ENCODE data around the gene EVPL. TPM values are rescaled to one million over a fixed set of nuclear protein-coding genes. Genes with fewer than 3 reads are reported as not detected.

EVPL gene
- total and polyA plus RNA-seq, 2 of the 13 experiments (the other 11 are each of a cell fraction or from before 2014, with no cell fraction given), result 2.1 to 8.2 TPM

DNA sequence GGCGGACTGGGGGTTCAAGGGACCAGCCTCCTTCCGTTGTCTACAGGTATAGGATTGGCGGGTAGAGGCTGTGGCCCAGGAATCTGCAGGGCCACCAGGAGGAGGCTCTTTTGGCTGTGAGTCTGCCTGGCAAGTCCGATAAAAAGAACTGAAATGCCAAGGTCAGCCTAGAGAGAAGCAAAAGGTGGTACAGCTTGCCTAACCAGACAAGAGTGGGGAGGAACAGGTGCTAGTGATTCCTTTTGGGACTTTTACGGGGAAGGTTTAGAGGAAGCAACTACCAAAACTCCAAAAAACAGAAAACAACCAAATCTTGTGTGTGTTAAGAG lies 5.6 kb upstream of the EVPL start (continued):
- TF ChIP-seq, protein P1, sequence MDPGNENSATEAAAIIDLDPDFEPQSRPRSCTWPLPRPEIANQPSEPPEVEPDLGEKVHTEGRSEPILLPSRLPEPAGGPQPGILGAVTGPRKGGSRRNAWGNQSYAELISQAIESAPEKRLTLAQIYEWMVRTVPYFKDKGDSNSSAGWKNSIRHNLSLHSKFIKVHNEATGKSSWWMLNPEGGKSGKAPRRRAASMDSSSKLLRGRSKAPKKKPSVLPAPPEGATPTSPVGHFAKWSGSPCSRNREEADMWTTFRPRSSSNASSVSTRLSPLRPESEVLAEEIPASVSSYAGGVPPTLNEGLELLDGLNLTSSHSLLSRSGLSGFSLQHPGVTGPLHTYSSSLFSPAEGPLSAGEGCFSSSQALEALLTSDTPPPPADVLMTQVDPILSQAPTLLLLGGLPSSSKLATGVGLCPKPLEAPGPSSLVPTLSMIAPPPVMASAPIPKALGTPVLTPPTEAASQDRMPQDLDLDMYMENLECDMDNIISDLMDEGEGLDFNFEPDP (CRISPR knock-in tag; conservative IDR thresholded peaks at IDR 0.05), result no peak
- TF ChIP-seq ZNF761 (CRISPR knock-in tag; conservative IDR thresholded peaks at IDR 0.05), result 0 out of 2 replicates have a peak, but pooled peaks have one; percentile 20
- TF ChIP-seq ZNF451 (CRISPR knock-in tag; IDR thresholded peaks at IDR 0.05), result 0 out of 2 replicates have a peak, but pooled peaks have one; percentile 16
- no peak for TF ChIP-seq FOSL2 (CRISPR knock-in tag; IDR thresholded peaks at IDR 0.05)
- TF ChIP-seq KLF16 (CRISPR knock-in tag; IDR thresholded peaks at IDR 0.05), result peak in 1 of 2 experiments; percentile 4; a peak in 1 of 4 replicates
- TF ChIP-seq IKZF5 (CRISPR knock-in tag; IDR thresholded peaks at IDR 0.05), result 0 out of 2 replicates have a peak, but pooled peaks have one; percentile 4
- TF ChIP-seq, protein P2, sequence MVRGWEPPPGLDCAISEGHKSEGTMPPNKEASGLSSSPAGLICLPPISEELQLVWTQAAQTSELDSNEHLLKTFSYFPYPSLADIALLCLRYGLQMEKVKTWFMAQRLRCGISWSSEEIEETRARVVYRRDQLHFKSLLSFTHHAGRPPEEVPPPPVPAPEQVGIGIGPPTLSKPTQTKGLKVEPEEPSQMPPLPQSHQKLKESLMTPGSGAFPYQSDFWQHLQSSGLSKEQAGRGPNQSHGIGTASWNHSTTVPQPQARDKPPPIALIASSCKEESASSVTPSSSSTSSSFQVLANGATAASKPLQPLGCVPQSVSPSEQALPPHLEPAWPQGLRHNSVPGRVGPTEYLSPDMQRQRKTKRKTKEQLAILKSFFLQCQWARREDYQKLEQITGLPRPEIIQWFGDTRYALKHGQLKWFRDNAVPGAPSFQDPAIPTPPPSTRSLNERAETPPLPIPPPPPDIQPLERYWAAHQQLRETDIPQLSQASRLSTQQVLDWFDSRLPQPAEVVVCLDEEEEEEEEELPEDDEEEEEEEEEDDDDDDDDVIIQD (CRISPR knock-in tag; IDR thresholded peaks at IDR 0.05; ENCODE audit: low read depth), result 0 out of 2 replicates have a peak, but pooled peaks have one; percentile 4
- no peak for TF ChIP-seq ZNF205 (CRISPR knock-in tag; IDR thresholded peaks at IDR 0.05)
- 0 out of 2 replicates have a peak, but pooled peaks have one; percentile 1 for TF ChIP-seq ZBED4 (CRISPR knock-in tag; IDR thresholded peaks at IDR 0.05; ENCODE audit: borderline replicate concordance)
- no peak for TF ChIP-seq ZIK1 (CRISPR knock-in tag; IDR thresholded peaks at IDR 0.05; ENCODE audit: borderline replicate concordance, low read depth)
- no peak for TF ChIP-seq ZNF768 (CRISPR knock-in tag; IDR thresholded peaks at IDR 0.05)
- TF ChIP-seq CTCF (CRISPR knock-in tag; IDR thresholded peaks at IDR 0.05), result peak; percentile 4; the same call in 1 of the 2 replicates
- TF ChIP-seq, protein P3, sequence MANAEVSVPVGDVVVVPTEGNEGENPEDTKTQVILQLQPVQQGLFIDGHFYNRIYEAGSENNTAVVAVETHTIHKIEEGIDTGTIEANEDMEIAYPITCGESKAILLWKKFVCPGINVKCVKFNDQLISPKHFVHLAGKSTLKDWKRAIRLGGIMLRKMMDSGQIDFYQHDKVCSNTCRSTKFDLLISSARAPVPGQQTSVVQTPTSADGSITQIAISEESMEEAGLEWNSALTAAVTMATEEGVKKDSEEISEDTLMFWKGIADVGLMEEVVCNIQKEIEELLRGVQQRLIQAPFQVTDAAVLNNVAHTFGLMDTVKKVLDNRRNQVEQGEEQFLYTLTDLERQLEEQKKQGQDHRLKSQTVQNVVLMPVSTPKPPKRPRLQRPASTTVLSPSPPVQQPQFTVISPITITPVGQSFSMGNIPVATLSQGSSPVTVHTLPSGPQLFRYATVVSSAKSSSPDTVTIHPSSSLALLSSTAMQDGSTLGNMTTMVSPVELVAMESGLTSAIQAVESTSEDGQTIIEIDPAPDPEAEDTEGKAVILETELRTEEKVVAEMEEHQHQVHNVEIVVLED (CRISPR knock-in tag; IDR thresholded peaks at IDR 0.05; ENCODE audit: borderline replicate concordance), result no peak; the same call in 1 of the 2 replicates
- no peak for TF ChIP-seq ZBTB38 (CRISPR knock-in tag; IDR thresholded peaks at IDR 0.05)
- TF ChIP-seq ZNF605 (CRISPR knock-in tag; IDR thresholded peaks at IDR 0.05), result peak; percentile 36; the same call in 1 of the 2 replicates
- TF ChIP-seq HMG20A (CRISPR knock-in tag; IDR thresholded peaks at IDR 0.05; ENCODE audit: borderline replicate concordance), result 0 out of 2 replicates have a peak, but pooled peaks have one; percentile 5
- TF ChIP-seq ZKSCAN8 (CRISPR knock-in tag; IDR thresholded peaks at IDR 0.05; ENCODE audit: borderline replicate concordance), result 0 out of 2 replicates have a peak, but pooled peaks have one; percentile 1
- TF ChIP-seq GATAD2A (CRISPR knock-in tag; IDR thresholded peaks at IDR 0.05), result 0 out of 2 replicates have a peak, but pooled peaks have one; percentile 5

Measured in HepG2 (cell line).